EL (cell line): Measurements from ENCODE around the gene NUBPL.

Experiments
- DNase-seq: peaks from one replicate; pipeline ENCODE4 v3.0.0-alpha.2; 2016

Gene NUBPL

GRCh38 chr14:31561155-31561846 is at the start of gene NUBPL:
Gene NUBPL, plus strand, starts transcription at chr14:31561404. Its CDS starts 36 bp downstream, at chr14:31561440.
- peak; percentile 94 for DNase-seq

- no peak for DNase-seq
These were observed 34.1 kb upstream of the NUBPL start for GRCh38 chr14:31527087-31527486.

GRCh38 chr14:31527546-31527945 is 33.7 kb upstream of the NUBPL start:
- DNase-seq: no peak

GRCh38 chr14:31529053-31529452 is 32.2 kb upstream of the NUBPL start:
- no peak for DNase-seq

GRCh38 chr14:31530136-31530535 is 31.1 kb upstream of the NUBPL start:
- no peak for DNase-seq

- DNase-seq: peak; percentile 3
These were observed 24.8 kb upstream of the NUBPL start for GRCh38 chr14:31536201-31536960.

GRCh38 chr14:31541702-31542101 is 19.5 kb upstream of the NUBPL start:
- DNase-seq: no peak

- no peak for DNase-seq
These were observed 17.0 kb upstream of the NUBPL start for GRCh38 chr14:31543969-31544799.

GRCh38 chr14:31544816-31545215 is 16.4 kb upstream of the NUBPL start:
- no peak for DNase-seq

- no peak for DNase-seq
These were observed 15.9 kb upstream of the NUBPL start for GRCh38 chr14:31545328-31545727.

GRCh38 chr14:31549817-31550216 is 11.4 kb upstream of the NUBPL start:
- no peak for DNase-seq

- DNase-seq: no peak
These were observed 10.6 kb upstream of the NUBPL start for GRCh38 chr14:31550589-31550988.

GRCh38 chr14:31556191-31556590 is 5.0 kb upstream of the NUBPL start:
- DNase-seq: no peak

- no peak for DNase-seq
These were observed 1.3 kb upstream of the NUBPL start for GRCh38 chr14:31559939-31560338.

GRCh38 chr14:31560759-31561154 is 447 bp upstream of the NUBPL start:
- DNase-seq: no peak

GRCh38 chr14:31564194-31564593 is 3.0 kb downstream of the NUBPL start:
- no peak for DNase-seq

GRCh38 chr14:31566456-31566855 is 5.3 kb downstream of the NUBPL start:
- no peak for DNase-seq

GRCh38 chr14:31567655-31568054 is 6.5 kb downstream of the NUBPL start:
- no peak for DNase-seq

GRCh38 chr14:31568161-31568560 is 7.0 kb downstream of the NUBPL start:
- no peak for DNase-seq

GRCh38 chr14:31568671-31569070 is 7.5 kb downstream of the NUBPL start:
- DNase-seq: peak; percentile 5

- no peak for DNase-seq
These were observed 11.8 kb downstream of the NUBPL start for GRCh38 chr14:31572955-31573354.

- no peak for DNase-seq
These were observed 15.7 kb downstream of the NUBPL start for GRCh38 chr14:31576949-31577348.

GRCh38 chr14:31578266-31578665 is 17.1 kb downstream of the NUBPL start:
- DNase-seq: no peak
